Right ventricle myocardium inferior (tissue), 1 donor: ENCODE data around the gene LHFPL2. TPM values are rescaled to one million over a fixed set of nuclear protein-coding genes. Genes with fewer than 3 reads are reported as not detected.

Experiments
- ATAC-seq: fragments of 200-7000 bp; cut with Tn5 transposase; one replicate; pipeline ENCODE4 v1.9.1; 2020; ENCODE audit warnings: mild to moderate bottlenecking, moderate library complexity
- DNase-seq: peaks from one replicate; pipeline ENCODE4 v3.0.0; 2021; ENCODE audit errors: missing footprints
- intact Hi-C: fragments of 100-400 bp; cut with DNase I; formaldehyde crosslinking; loops from one replicate; pipeline ENCODE4 v1.11.0; 2022
- total RNA-seq: library from RNA; stranded (reverse); fragmentation: NEBNext Ultra II Directional; extraction: Animal tissue kit (Norgen Biotek cat#: 25700); gene quantifications from one replicate; pipeline ENCODE4 v1.2.1, GENCODE V29; 2021
- donor health status: DM: no; HTN: yes; CAD: no; lungs with severe emphysema.

LHFPL2 gene
- total RNA-seq, 1 donor from 2014 or later, result 6.0 TPM

DNA sequence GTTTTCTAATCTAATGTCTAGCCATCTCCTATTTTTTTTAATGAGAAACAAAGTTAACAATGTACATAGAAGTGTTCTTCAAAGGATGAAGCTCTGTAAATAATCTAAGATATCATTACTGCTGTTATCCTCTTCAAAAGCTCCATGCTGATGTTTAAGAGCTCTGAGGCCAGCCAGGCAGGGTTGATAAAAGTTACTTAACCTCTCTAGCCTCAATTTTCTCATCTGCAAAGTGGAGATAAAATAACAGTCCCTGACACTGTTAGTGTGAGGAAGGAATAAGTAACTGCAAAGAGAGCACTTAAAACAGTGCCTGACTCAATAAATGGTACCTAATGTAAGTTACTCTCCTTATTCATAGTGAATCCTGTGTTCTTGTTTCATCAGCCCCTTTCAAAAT is 60.1 kb downstream of the LHFPL2 start:
- ATAC-seq, result no peak
- no peak for DNase-seq
- intact Hi-C loops, result no loop called here

DNA sequence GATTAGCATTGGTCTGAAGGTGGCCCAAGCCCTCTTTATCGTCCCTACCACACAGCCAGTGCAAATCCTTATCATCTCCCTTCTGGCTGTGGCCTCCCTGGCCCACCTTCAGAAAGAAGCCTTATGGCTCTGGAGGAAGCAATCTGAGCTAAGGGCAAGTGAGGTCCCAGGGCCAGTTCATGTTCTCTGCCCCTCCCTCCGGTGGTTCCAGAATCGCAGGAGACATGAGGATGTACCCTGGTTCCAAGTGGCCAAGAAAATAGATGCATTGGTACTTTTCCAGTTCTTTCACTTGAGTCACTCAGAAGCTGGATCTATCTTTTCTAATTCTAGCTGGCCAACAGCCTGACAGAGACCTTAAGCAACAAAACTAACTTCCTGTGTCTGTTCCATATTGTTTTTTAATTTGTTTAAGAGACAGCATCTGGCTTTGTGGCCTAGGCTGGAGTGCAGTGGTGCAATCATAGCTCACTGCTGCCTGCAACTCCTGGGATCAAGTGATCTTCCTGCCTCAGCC is 60.7 kb downstream of the LHFPL2 start:
- ATAC-seq (peak; percentile 83), DNase-seq (no peak)
- intact Hi-C loops, result no loop called here

- intact Hi-C loops, result no loop called here
- DNase-seq, result no peak
- no peak for ATAC-seq
These were observed 61.3 kb downstream of the LHFPL2 start for GRCh38 chr5:78587081-78587774.

- ATAC-seq, result no peak
- intact Hi-C loops, result no loop called here
These were observed 62.3 kb downstream of the LHFPL2 start for GRCh38 chr5:78586251-78586650.

GRCh38 chr5:78578015-78578414 is 70.6 kb downstream of the LHFPL2 start:
- intact Hi-C loops, result no loop called here
- no peak for ATAC-seq

More at GRCh38 chr5:78586251-78586650, 62.3 kb downstream of the LHFPL2 start:
- no peak for DNase-seq

GRCh38 chr5:78577071-78577807 is 71.3 kb downstream of the LHFPL2 start:
- peak; percentile 47 for ATAC-seq
- intact Hi-C loops, result no loop called here
- no peak for DNase-seq

More at GRCh38 chr5:78578015-78578414, 70.6 kb downstream of the LHFPL2 start:
- no peak for DNase-seq

DNA sequence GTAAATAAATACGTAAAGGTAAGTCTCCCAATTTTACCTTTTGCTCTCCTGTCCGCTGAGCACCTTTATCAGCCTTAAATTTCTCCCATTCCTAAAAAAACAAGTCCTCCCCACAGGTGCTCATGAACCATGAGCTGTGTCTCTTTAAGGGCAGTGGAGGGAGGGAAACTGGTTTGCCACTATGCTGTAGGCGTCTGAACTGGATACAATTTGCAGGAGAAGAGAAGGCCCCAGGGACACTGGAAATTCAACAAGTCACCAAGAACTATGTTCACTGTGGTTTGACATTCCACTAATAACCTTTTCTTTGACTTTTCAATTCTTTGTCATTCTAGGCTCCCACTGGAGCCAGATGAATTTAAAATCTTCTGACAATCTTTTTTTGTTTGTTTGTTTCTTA is 72.2 kb downstream of the LHFPL2 start:
- intact Hi-C loops, result no loop called here
- DNase-seq (no peak), ATAC-seq (no peak)

DNA sequence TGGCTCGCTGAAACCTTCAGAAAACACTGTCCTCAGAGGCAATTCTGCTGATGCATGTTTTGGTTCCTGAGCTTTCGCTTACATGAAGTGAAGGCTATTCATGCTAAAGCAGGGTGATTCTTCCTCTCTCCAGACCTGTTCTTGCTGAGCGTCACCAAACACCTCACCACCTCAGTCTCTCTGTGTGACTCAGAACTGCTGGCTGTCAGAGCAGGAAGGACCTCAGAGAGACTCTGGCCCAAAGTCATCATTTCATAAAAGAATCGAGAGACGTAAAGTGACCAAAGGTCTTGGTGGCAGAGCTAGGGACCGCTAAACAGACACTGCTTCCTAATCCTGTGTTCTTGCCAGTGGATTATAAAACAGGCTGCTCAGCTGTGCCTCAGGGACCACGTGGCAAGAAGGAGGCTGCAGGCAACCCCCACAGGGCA is 73.8 kb downstream of the LHFPL2 start:
- peak; percentile 67 for ATAC-seq
- intact Hi-C loops, result no loop called here

GRCh38 chr5:78574131-78574673 is 74.4 kb downstream of the LHFPL2 start:
- no peak for DNase-seq
- ATAC-seq, result peak; percentile 23
- intact Hi-C loops, result no loop called here

More for the DNA sequence above, 73.8 kb downstream of the LHFPL2 start:
- DNase-seq, result no peak

- DNase-seq (no peak), ATAC-seq (no peak)
- intact Hi-C loops, result no loop called here
These were observed 75.3 kb downstream of the LHFPL2 start for GRCh38 chr5:78573318-78573717.

DNA sequence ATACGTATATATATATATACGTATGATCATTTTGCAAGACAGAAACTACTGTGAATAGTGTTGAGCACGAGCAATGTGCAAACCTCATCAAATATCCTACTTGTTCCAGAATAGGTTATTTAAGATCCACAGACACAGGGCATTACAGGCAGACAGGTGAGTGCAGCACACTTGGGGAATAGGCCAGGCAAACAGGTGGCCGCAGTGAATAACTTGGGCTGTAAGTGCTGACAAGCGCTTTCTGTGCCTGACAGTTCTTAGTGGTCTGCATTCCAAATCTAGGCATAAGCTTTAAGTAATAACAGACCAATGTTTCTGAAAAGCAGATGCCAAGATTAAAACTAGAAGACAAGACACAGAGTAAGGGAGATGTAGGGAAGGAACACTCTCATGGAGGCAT is 77.9 kb downstream of the LHFPL2 start:
- DNase-seq (no peak), ATAC-seq (no peak)
- intact Hi-C loops, result no loop called here

DNA sequence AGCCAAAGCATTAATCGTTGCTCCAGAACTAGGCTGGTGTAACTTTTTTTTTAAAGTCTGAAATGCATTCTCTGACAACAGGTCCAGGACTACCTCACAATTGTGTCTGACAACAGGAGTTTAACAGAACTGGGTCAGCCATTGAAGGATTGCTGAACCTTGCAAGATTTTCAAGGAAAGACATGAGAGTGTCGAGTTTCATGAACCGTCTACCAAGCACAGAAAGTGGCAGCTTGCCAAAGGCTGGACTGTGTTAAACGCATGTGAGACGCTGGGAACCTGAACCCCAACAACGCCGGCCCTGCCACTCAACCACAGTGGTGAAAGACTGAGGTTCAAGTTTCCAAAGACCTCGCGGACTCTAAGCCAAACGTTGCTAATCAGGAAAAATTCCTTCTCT is 79.1 kb downstream of the LHFPL2 start:
- intact Hi-C loops, result no loop called here
- peak; percentile 68 for DNase-seq
- no peak for ATAC-seq

DNA sequence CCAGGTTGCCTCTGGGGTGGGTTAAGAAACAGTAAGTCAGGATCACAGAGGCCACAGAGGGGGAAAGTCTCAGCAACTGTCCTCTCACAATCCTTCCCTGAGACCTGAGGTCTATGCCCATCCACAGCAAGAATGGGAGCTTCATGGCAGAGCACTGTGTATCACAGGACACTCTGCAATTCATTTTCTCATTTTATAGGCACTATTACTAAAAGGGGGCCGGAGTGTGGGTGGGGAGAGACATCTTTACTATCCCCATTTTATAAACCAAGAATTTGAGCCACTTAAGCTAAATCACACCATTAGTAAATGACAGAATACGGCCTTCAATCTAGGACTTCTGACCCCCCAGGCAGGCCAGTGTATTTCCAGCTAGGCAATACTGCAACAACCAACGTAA is 79.9 kb downstream of the LHFPL2 start:
- no peak for DNase-seq
- intact Hi-C loops, result no loop called here
- no peak for ATAC-seq

- no peak for DNase-seq
- intact Hi-C loops, result no loop called here
- ATAC-seq, result no peak
These were observed 80.4 kb downstream of the LHFPL2 start for GRCh38 chr5:78568212-78568611.

GRCh38 chr5:78567617-78568016 is 81.0 kb downstream of the LHFPL2 start:
- no peak for DNase-seq
- intact Hi-C loops, result no loop called here
- no peak for ATAC-seq

DNA sequence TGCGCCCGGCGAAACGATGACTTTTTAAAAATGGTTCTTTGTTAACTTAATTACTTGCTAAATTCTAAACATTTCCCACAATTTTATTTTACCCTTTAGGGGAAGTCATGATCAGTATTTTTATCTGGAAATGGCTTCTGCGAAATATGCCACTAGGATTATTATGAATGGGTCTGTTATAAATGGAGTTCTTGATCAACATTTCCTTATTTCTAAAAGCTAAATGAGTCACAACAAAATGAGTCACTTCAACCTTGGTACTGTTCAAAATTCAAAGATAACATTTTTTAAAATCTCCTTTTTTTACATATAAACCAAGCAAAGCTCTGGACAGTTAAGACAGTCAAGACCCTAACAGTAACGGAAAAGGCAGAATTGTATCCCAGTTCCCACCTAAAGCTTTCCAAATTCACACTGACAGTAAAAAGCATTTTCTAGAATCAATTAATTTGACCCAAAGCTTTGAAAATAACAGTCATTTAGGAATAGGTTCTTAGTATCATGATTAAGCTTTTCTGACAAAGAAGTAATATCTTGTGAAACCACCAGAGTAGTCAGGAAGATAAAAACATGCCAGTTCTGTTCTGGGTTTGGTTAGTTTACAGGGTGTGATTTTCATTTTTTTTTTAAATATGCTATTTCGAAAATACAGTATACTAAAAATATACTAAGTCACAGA is 81.7 kb downstream of the LHFPL2 start:
- ATAC-seq, result peak; percentile 20
- intact Hi-C loops, result no loop called here
- no peak for DNase-seq

- intact Hi-C loops, result no loop called here
- DNase-seq, result no peak
- ATAC-seq, result no peak
These were observed 83.2 kb downstream of the LHFPL2 start for GRCh38 chr5:78565395-78565794.

DNA sequence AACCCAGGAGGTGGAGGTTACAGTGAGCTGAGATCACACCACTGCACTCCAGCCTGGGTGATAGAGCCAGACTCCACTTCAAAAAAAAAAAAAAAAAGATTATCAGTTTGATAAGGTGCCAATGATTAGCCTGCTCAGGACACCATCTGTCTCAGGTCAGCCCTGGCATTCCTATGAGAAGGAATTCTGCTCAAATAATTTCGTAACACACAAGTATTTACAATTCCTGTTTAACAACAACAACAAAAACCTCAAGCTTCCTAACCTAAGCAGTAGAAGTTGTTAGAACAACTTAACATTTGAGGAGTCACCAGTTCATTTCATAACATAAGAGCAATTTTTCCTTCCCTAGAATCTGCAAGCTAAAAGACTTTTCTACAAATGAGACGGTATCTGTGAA is 85.0 kb downstream of the LHFPL2 start:
- DNase-seq, result no peak
- ATAC-seq, result no peak
- intact Hi-C loops, result no loop called here

- ATAC-seq (no peak), DNase-seq (no peak)
- intact Hi-C loops, result no loop called here
These were observed 85.8 kb downstream of the LHFPL2 start for GRCh38 chr5:78562714-78563330.
